SK-N-SH treated with all-trans-retinoic acid at 6 μM for 48 hours (cell line): ENCODE measurements around the gene GH1.
"Not testable (repeated sequence)": the region's sequence is repeated elsewhere in the genome, so short reads cannot be mapped to it uniquely, and the experiment has no call there.

Experiments
- ARNTL ChIP-seq: fragments of 450-650 bp; formaldehyde crosslinking; IDR thresholded peaks from 2 replicates; pipeline ENCODE4 v1.5.0; 2020; ENCODE audit warnings: low read depth, mild to moderate bottlenecking, moderate library complexity, borderline replicate concordance
- ESRRG ChIP-seq: fragments of 250-450 bp; sonication (Bioruptor Pico); IDR thresholded peaks from 2 replicates; pipeline ENCODE4 v1.6.1; 2021; ENCODE audit warnings: mild to moderate bottlenecking
- GLIS3 ChIP-seq: fragments of 250-450 bp; sonication (Bioruptor Pico); IDR thresholded peaks from 2 replicates; pipeline ENCODE4 v1.5.0; 2020; ENCODE audit warnings: mild to moderate bottlenecking, moderate library complexity
- RARB ChIP-seq: fragments of 250-450 bp; sonication (Bioruptor Pico); IDR thresholded peaks from 2 replicates; pipeline ENCODE4 v1.8.0; 2021; ENCODE audit warnings: mild to moderate bottlenecking, moderate library complexity
- TCF4 ChIP-seq: fragments of 250-450 bp; sonication (Bioruptor Pico); IDR thresholded peaks from 2 replicates; pipeline ENCODE4 v1.8.0; 2021; ENCODE audit warnings: mild to moderate bottlenecking, moderate library complexity, borderline replicate concordance
- TOX ChIP-seq: fragments of 250-450 bp; sonication (Bioruptor Pico); IDR thresholded peaks from 2 replicates; pipeline ENCODE4 v1.8.0; 2021; ENCODE audit warnings: mild to moderate bottlenecking, moderate library complexity, borderline replicate concordance
- ZFP3 ChIP-seq: fragments of 250-450 bp; sonication (Bioruptor Pico); IDR thresholded peaks from 2 replicates; pipeline ENCODE4 v1.5.0; 2020; ENCODE audit warnings: mild to moderate bottlenecking, moderate library complexity
- ZNF8 ChIP-seq: fragments of 450-650 bp; formaldehyde crosslinking; IDR thresholded peaks from 2 replicates; pipeline ENCODE4 v1.5.0; 2020; ENCODE audit warnings: mild to moderate bottlenecking, moderate library complexity
- TF ChIP-seq, protein P1 (sequence below): fragments of 250-450 bp; sonication (Bioruptor Pico); IDR thresholded peaks from 2 replicates; pipeline ENCODE4 v1.8.0; 2020; ENCODE audit warnings: mild to moderate bottlenecking, moderate library complexity, borderline replicate concordance
- TF ChIP-seq, protein P2 (sequence below): fragments of 250-450 bp; sonication (Bioruptor Pico); IDR thresholded peaks from 2 replicates; pipeline ENCODE4 v1.5.0; 2020; ENCODE audit warnings: mild to moderate bottlenecking, moderate library complexity
- TF ChIP-seq, protein P3 (sequence below): fragments of 250-450 bp; sonication (Bioruptor Pico); IDR thresholded peaks from 2 replicates; pipeline ENCODE4 v1.8.0; 2021; ENCODE audit warnings: low read depth, mild to moderate bottlenecking, moderate library complexity, borderline replicate concordance

DNA sequence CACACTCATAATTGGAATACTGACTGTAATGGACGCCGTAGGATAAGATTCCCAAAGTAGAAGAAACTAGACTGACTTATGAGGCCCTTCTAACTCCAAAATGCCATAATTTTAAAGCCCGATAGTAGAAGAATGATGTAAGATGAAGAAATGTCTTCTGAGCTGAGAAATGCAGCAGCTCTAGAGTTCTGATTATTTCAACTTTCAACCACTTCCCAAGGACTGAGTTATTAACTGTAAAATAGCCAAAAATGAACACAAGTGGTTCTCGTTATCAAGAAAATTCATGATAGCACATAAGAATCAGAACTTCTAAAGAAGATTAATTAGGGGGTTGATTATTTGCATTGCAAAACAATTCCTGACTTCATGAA lies 48.4 kb downstream of the GH1 start:
- TF ChIP-seq, protein P1, sequence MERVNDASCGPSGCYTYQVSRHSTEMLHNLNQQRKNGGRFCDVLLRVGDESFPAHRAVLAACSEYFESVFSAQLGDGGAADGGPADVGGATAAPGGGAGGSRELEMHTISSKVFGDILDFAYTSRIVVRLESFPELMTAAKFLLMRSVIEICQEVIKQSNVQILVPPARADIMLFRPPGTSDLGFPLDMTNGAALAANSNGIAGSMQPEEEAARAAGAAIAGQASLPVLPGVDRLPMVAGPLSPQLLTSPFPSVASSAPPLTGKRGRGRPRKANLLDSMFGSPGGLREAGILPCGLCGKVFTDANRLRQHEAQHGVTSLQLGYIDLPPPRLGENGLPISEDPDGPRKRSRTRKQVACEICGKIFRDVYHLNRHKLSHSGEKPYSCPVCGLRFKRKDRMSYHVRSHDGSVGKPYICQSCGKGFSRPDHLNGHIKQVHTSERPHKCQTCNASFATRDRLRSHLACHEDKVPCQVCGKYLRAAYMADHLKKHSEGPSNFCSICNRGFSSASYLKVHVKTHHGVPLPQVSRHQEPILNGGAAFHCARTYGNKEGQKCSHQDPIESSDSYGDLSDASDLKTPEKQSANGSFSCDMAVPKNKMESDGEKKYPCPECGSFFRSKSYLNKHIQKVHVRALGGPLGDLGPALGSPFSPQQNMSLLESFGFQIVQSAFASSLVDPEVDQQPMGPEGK (CRISPR knock-in tag): not testable (repeated sequence)
- TF ChIP-seq, protein P2, sequence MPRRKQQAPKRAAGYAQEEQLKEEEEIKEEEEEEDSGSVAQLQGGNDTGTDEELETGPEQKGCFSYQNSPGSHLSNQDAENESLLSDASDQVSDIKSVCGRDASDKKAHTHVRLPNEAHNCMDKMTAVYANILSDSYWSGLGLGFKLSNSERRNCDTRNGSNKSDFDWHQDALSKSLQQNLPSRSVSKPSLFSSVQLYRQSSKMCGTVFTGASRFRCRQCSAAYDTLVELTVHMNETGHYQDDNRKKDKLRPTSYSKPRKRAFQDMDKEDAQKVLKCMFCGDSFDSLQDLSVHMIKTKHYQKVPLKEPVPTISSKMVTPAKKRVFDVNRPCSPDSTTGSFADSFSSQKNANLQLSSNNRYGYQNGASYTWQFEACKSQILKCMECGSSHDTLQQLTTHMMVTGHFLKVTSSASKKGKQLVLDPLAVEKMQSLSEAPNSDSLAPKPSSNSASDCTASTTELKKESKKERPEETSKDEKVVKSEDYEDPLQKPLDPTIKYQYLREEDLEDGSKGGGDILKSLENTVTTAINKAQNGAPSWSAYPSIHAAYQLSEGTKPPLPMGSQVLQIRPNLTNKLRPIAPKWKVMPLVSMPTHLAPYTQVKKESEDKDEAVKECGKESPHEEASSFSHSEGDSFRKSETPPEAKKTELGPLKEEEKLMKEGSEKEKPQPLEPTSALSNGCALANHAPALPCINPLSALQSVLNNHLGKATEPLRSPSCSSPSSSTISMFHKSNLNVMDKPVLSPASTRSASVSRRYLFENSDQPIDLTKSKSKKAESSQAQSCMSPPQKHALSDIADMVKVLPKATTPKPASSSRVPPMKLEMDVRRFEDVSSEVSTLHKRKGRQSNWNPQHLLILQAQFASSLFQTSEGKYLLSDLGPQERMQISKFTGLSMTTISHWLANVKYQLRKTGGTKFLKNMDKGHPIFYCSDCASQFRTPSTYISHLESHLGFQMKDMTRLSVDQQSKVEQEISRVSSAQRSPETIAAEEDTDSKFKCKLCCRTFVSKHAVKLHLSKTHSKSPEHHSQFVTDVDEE (CRISPR knock-in tag): not testable (repeated sequence)
- TF ChIP-seq TCF4; ESRRG (CRISPR knock-in tag); ZFP3 (CRISPR knock-in tag); RARB (CRISPR knock-in tag); TOX (CRISPR knock-in tag); ZNF8 (CRISPR knock-in tag); GLIS3 (CRISPR knock-in tag); ARNTL (CRISPR knock-in tag): not testable (repeated sequence)
- TF ChIP-seq, protein P3, sequence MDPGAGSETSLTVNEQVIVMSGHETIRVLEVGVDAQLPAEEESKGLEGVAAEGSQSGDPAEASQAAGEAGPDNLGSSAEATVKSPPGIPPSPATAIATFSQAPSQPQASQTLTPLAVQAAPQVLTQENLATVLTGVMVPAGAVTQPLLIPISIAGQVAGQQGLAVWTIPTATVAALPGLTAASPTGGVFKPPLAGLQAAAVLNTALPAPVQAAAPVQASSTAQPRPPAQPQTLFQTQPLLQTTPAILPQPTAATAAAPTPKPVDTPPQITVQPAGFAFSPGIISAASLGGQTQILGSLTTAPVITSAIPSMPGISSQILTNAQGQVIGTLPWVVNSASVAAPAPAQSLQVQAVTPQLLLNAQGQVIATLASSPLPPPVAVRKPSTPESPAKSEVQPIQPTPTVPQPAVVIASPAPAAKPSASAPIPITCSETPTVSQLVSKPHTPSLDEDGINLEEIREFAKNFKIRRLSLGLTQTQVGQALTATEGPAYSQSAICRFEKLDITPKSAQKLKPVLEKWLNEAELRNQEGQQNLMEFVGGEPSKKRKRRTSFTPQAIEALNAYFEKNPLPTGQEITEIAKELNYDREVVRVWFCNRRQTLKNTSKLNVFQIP (CRISPR knock-in tag): not testable (repeated sequence)
